ENCODE data around the gene TBC1D22A. TPM values are rescaled to one million over a fixed set of nuclear protein-coding genes. Genes with fewer than 3 reads are reported as not detected.

TBC1D22A gene
- total RNA-seq, 1 experiment from 2014 or later = 32.6 TPM

- no TSS peak for BruUV-seq (replicated peaks)
- peaks cover 34% of the 10 kb centered on the region for H3K4me1 Mint-ChIP-seq (ENCODE audit: low read depth, unreplicated experiment)
- intact Hi-C loops (cut with micrococcal nuclease; ENCODE audit: unreplicated experiment) = no loop called here
- Histone ChIP-seq H3K36me3 (ENCODE audit: control insufficient read depth, insufficient read depth, low read length) (no peaks in the 10 kb centered on the region), H3K4me3 (ENCODE audit: low read depth, low read length) (peak overlapping the region; percentile 67), H3K9me3 (peaks cover 10% of the 10 kb centered on the region; the same call in 1 of the 2 replicates), H3K4me1 (peaks cover 32% of the 10 kb centered on the region), H3K27me3 (replicated peaks; ENCODE audit: control insufficient read depth, insufficient read depth, low read length) (no peaks in the 10 kb centered on the region)
- no peaks in the 10 kb centered on the region for H3K9me3 Mint-ChIP-seq (ENCODE audit: unreplicated experiment)
- no peaks in the 10 kb centered on the region for H3K27me3 Mint-ChIP-seq (ENCODE audit: insufficient read depth, unreplicated experiment)
- peak overlapping the region; percentile 45 for H3K27ac Mint-ChIP-seq (ENCODE audit: unreplicated experiment)
- TF ChIP-seq CTCF (IDR thresholded peaks at IDR 0.05; ENCODE audit: insufficient read depth in 1 of 2, low read depth in 1 of 2, low read length in 1 of 2, severe bottlenecking in 1 of 2, unreplicated experiment in 1 of 2) = peak in 1 of 2 experiments; percentile 8
- H3K4me3 Mint-ChIP-seq (ENCODE audit: unreplicated experiment) = peak overlapping the region; percentile 69
- peak; percentile 53 to 61 for DNase-seq
- POLR2A ChIA-PET = interaction anchor here (0.6 to 1.5 kb wide), 3 partner anchors 20 to 54 kb away, joined by 3 to 5 read pairs (median 4); partner anchors contain the start of gene TBC1D22A
- H3K36me3 Mint-ChIP-seq (ENCODE audit: insufficient read depth, unreplicated experiment) = peaks cover 13% of the 10 kb centered on the region
- CTCF ChIA-PET = interaction anchor here (0.6 kb wide), 1 partner anchor 60 kb away, joined by 3 read pairs; no protein-coding TSS in a partner anchor
Measured at GRCh38 chr22:46739094-46739870, 23.2 kb upstream of the TBC1D22A start.

- Histone ChIP-seq H3K36me3 (ENCODE audit: control insufficient read depth, insufficient read depth, low read length) (no peaks in the 10 kb centered on the region), H3K9me3 (peaks cover 10% of the 10 kb centered on the region; the same call in 1 of the 2 replicates), H3K4me1 (peaks cover 33% of the 10 kb centered on the region), H3K27me3 (replicated peaks; ENCODE audit: control insufficient read depth, insufficient read depth, low read length) (no peaks in the 10 kb centered on the region), H3K4me3 (ENCODE audit: low read depth, low read length) (no peak overlapping the region)
- Mint-ChIP-seq H3K4me1 (ENCODE audit: low read depth, unreplicated experiment) (peaks cover 34% of the 10 kb centered on the region), H3K27me3 (ENCODE audit: insufficient read depth, unreplicated experiment) (no peaks in the 10 kb centered on the region), H3K27ac (ENCODE audit: unreplicated experiment) (peak overlapping the region; percentile 26), H3K4me3 (ENCODE audit: unreplicated experiment) (no peak overlapping the region), H3K9me3 (ENCODE audit: unreplicated experiment) (no peaks in the 10 kb centered on the region), H3K36me3 (ENCODE audit: insufficient read depth, unreplicated experiment) (peaks cover 17% of the 10 kb centered on the region)
- CTCF ChIA-PET = interaction anchor here (0.9 to 1.0 kb wide), 2 partner anchors 58 to 62 kb away, joined by 3 to 10 read pairs; no protein-coding TSS in a partner anchor
- no TSS peak for BruUV-seq (replicated peaks)
- TF ChIP-seq CTCF (IDR thresholded peaks at IDR 0.05; ENCODE audit: insufficient read depth in 1 of 2, low read depth in 1 of 2, low read length in 1 of 2, severe bottlenecking in 1 of 2, unreplicated experiment in 1 of 2) = no peak
- DNase-seq = no peak
- POLR2A ChIA-PET = no interaction called here
- intact Hi-C loops (cut with micrococcal nuclease; ENCODE audit: unreplicated experiment) = no loop called here
Measured at GRCh38 chr22:46740910-46741780, 21.3 kb upstream of the TBC1D22A start.

GRCh38 chr22:46741974-46742519 is 20.4 kb upstream of the TBC1D22A start:
- peak overlapping the region; percentile 97 for H3K27ac Mint-ChIP-seq (ENCODE audit: unreplicated experiment)
- no peaks in the 10 kb centered on the region for H3K36me3 ChIP-seq (ENCODE audit: control insufficient read depth, insufficient read depth, low read length)
- H3K4me3 Mint-ChIP-seq (ENCODE audit: unreplicated experiment) = no peak overlapping the region
- peaks cover 28% of the 10 kb centered on the region for H3K4me1 Mint-ChIP-seq (ENCODE audit: low read depth, unreplicated experiment)
- no peak for TF ChIP-seq CTCF (IDR thresholded peaks at IDR 0.05; ENCODE audit: insufficient read depth in 1 of 2, low read depth in 1 of 2, low read length in 1 of 2, severe bottlenecking in 1 of 2, unreplicated experiment in 1 of 2)
- H3K36me3 Mint-ChIP-seq (ENCODE audit: insufficient read depth, unreplicated experiment) = peaks cover 17% of the 10 kb centered on the region
- CTCF ChIA-PET = interaction anchor here (1.0 kb wide), 1 partner anchor 61 kb away, joined by 10 read pairs; no protein-coding TSS in a partner anchor
- BruUV-seq (replicated peaks) = no TSS peak
- no peaks in the 10 kb centered on the region for H3K27me3 Mint-ChIP-seq (ENCODE audit: insufficient read depth, unreplicated experiment)
- no peak for DNase-seq
- intact Hi-C loops (cut with micrococcal nuclease; ENCODE audit: unreplicated experiment) = no loop called here
- no peak overlapping the region for H3K4me3 ChIP-seq (ENCODE audit: low read depth, low read length)
- peaks cover 33% of the 10 kb centered on the region for H3K4me1 ChIP-seq
- peaks cover 10% of the 10 kb centered on the region; the same call in 1 of the 2 replicates for H3K9me3 ChIP-seq
- POLR2A ChIA-PET = no interaction called here
- no peaks in the 10 kb centered on the region for H3K9me3 Mint-ChIP-seq (ENCODE audit: unreplicated experiment)
- no peaks in the 10 kb centered on the region for H3K27me3 ChIP-seq (replicated peaks; ENCODE audit: control insufficient read depth, insufficient read depth, low read length)
